GM12865 (cell line): ENCODE results near the gene CIC.

Experiments used
- DNase-seq: peaks from one replicate; pipeline ENCODE4 v3.0.0; 2010; ENCODE audit warnings: low read depth
- H3K4me3 ChIP-seq: 2 replicates; pipeline ENCODE4 v1.5.1; 2011; ENCODE audit warnings: mild to moderate bottlenecking, low read depth, low read length, control low read depth
- TF ChIP-seq, protein P1 (sequence below): IDR thresholded peaks from 2 replicates; pipeline ENCODE4 v1.5.1; 2011; ENCODE audit warnings: low read length, control low read depth, low read depth, inconsistent platforms; ENCODE audit not compliant: insufficient read depth; ENCODE audit errors: missing control alignments

CIC gene

GRCh38 chr19:42268704-42269477 is at the start of gene CIC:
CIC (plus strand) TSS chr19:42269252; CDS start chr19:42271784, 2,532 bp downstream.
- TF ChIP-seq, protein P1, sequence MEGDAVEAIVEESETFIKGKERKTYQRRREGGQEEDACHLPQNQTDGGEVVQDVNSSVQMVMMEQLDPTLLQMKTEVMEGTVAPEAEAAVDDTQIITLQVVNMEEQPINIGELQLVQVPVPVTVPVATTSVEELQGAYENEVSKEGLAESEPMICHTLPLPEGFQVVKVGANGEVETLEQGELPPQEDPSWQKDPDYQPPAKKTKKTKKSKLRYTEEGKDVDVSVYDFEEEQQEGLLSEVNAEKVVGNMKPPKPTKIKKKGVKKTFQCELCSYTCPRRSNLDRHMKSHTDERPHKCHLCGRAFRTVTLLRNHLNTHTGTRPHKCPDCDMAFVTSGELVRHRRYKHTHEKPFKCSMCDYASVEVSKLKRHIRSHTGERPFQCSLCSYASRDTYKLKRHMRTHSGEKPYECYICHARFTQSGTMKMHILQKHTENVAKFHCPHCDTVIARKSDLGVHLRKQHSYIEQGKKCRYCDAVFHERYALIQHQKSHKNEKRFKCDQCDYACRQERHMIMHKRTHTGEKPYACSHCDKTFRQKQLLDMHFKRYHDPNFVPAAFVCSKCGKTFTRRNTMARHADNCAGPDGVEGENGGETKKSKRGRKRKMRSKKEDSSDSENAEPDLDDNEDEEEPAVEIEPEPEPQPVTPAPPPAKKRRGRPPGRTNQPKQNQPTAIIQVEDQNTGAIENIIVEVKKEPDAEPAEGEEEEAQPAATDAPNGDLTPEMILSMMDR: no peak
- peak within 1 kb of the TSS; percentile 75 for H3K4me3 ChIP-seq
- DNase-seq: peak; percentile 100

- DNase-seq: peak; percentile 99
- TF ChIP-seq, protein P1: no peak
- peak within 1 kb of the TSS; percentile 74 for H3K4me3 ChIP-seq
Measured at GRCh38 chr19:42219812-42220750, 49.0 kb upstream of the CIC start, which contains the start of gene ZNF526. ZNF526 (plus strand) TSS chr19:42220312; CDS start chr19:42224404, 4,092 bp downstream.

- no peak for DNase-seq
- peak overlapping the region; percentile 74 for H3K4me3 ChIP-seq
- TF ChIP-seq, protein P1: no peak
Measured at GRCh38 chr19:42220751-42221097, 48.3 kb upstream of the CIC start.

DNA sequence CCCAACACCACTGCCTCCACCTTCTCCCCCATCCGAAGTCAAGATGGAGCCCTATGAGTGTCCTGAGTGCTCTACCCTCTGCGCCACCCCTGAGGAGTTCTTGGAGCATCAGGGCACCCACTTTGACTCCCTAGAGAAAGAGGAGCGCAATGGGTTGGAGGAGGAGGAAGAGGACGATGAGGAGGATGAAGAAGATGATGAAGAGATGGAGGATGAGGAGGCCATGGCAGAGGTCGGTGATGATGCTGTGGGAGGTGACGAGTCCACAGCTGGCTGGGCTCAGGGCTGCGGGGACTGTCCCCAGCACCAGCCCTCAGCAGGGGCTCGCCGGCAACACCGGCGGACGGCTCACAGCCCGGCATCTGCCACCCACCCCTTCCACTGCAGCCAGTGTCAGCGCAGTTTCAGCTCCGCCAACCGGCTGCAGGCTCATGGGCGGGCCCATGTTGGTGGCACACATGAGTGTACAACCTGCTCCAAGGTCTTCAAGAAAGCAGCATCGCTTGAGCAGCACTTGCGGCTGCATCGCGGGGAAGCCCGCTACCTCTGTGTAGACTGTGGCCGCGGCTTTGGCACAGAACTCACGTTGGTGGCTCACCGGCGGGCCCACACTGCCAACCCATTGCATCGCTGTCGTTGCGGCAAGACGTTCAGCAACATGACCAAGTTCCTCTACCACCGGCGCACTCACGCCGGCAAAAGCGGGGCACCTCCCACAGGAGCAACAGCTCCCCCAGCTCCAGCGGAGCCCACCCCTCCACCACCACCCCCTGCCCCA is 43.9 kb upstream of the CIC start:
- H3K4me3 ChIP-seq: no peak overlapping the region
- DNase-seq: no peak
- TF ChIP-seq, protein P1: no peak

- DNase-seq: no peak
- no peak overlapping the region for H3K4me3 ChIP-seq
- TF ChIP-seq, protein P1: no peak
Measured at GRCh38 chr19:42225718-42226292, 43.2 kb upstream of the CIC start.

GRCh38 chr19:42226886-42227285 is 42.2 kb upstream of the CIC start:
- TF ChIP-seq, protein P1: no peak
- H3K4me3 ChIP-seq: no peak overlapping the region
- DNase-seq: no peak
